Smooth muscle cell (in vitro differentiated cells): Measurements from ENCODE around the gene WNT8B. TPM values are rescaled to one million over a fixed set of nuclear protein-coding genes. Genes with fewer than 3 reads are reported as not detected.

Experiments used
- DNase-seq: peaks from one replicate; lab custom pipeline; 2025; ENCODE audit not compliant: unreplicated experiment; lab: John Stamatoyannopoulos, UW
- H2AFZ ChIP-seq: fragments of 200-600 bp; sonication (generic); 2 replicates; pipeline ENCODE4 v1.6.0; 2016; ENCODE audit warnings: antibody characterized with exemption, low read depth, mild to moderate bottlenecking
- H3F3A ChIP-seq: fragments of 200-600 bp; sonication (generic); 2 replicates; pipeline ENCODE4 v1.6.0; 2017; ENCODE audit warnings: antibody characterized with exemption, low read depth
- H3K27ac ChIP-seq: fragments of 200-600 bp; sonication (generic); 2 replicates; pipeline ENCODE4 v1.5.1; 2016; ENCODE audit warnings: low read depth, mild to moderate bottlenecking
- H3K27me3 ChIP-seq: fragments of 200-600 bp; sonication (generic); 2 replicates; pipeline ENCODE4 v1.6.1; 2016; ENCODE audit warnings: low read depth, mild to moderate bottlenecking
- H3K36me3 ChIP-seq: fragments of 200-600 bp; sonication (generic); 2 replicates; pipeline ENCODE4 v1.5.1; 2016; ENCODE audit warnings: low read depth
- H3K4me1 ChIP-seq: fragments of 200-600 bp; sonication (generic); 2 replicates; pipeline ENCODE4 v1.5.1; 2016; ENCODE audit warnings: low read depth
- H3K4me2 ChIP-seq: fragments of 200-600 bp; sonication (generic); 2 replicates; pipeline ENCODE4 v1.6.0; 2016; ENCODE audit warnings: mild to moderate bottlenecking
- H3K4me3 ChIP-seq: fragments of 200-600 bp; sonication (generic); 2 replicates; pipeline ENCODE4 v1.5.1; 2016; ENCODE audit warnings: mild to moderate bottlenecking
- H3K79me2 ChIP-seq: fragments of 200-600 bp; sonication (generic); 2 replicates; pipeline ENCODE4 v1.6.0; 2016; ENCODE audit warnings: low read depth, mild to moderate bottlenecking
- H3K9ac ChIP-seq: fragments of 200-600 bp; sonication (generic); 2 replicates; pipeline ENCODE4 v1.6.0; 2016; ENCODE audit warnings: low read depth
- H3K9me3 ChIP-seq: fragments of 200-600 bp; sonication (generic); replicated peaks from 2 replicates; pipeline ENCODE4 v1.5.1; 2016; ENCODE audit warnings: low read depth
- H4K20me1 ChIP-seq: fragments of 200-600 bp; sonication (generic); 2 replicates; pipeline ENCODE4 v1.6.0; 2016; ENCODE audit warnings: low read depth
- WGBS: methylation state at CpG from one replicate; pipeline ENCODE4 v1.1.7; 2016; ENCODE audit warnings: low lambda C conversion rate; 5-methylcytosine and 5-hydroxymethylcytosine counted together
- polyA plus RNA-seq: library from polyadenylated mRNA; unstranded; fragments of >200 nt; fragmentation: Nextera tagmentation; extraction: Ambion mirVana; gene quantifications from 2 replicates; pipeline ENCODE4 v1.2.1, GENCODE V29; 2016
- total RNA-seq: library from RNA; depleted of rRNA; stranded (reverse); fragments of >200 nt; gene quantifications from 2 replicates; pipeline ENCODE4 v1.2.3, GENCODE V29; 2014
- TF ChIP-seq, protein P1 (sequence below): fragments of 200-600 bp; sonication (generic); IDR thresholded peaks from 2 replicates; pipeline ENCODE4 v1.5.1; 2017; ENCODE audit warnings: borderline replicate concordance, mild to moderate bottlenecking, antibody characterized with exemption; ENCODE audit not compliant: insufficient read depth, poor library complexity, severe bottlenecking

The WNT8B gene
- total and polyA plus RNA-seq, 2 experiments from 2014 or later = not detected

- H3F3A ChIP-seq = no peaks in the 10 kb centered on the region
- no peak for DNase-seq
- no peak overlapping the region for H3K4me3 ChIP-seq
- no peaks in the 10 kb centered on the region for H3K36me3 ChIP-seq
- H3K79me2 ChIP-seq = no peaks in the 10 kb centered on the region
- H3K27ac ChIP-seq = no peak overlapping the region
- 80% methylated on average over 8 of the region's 8 CpGs for WGBS
- H3K27me3 ChIP-seq = no peaks in the 10 kb centered on the region
- TF ChIP-seq, protein P1, sequence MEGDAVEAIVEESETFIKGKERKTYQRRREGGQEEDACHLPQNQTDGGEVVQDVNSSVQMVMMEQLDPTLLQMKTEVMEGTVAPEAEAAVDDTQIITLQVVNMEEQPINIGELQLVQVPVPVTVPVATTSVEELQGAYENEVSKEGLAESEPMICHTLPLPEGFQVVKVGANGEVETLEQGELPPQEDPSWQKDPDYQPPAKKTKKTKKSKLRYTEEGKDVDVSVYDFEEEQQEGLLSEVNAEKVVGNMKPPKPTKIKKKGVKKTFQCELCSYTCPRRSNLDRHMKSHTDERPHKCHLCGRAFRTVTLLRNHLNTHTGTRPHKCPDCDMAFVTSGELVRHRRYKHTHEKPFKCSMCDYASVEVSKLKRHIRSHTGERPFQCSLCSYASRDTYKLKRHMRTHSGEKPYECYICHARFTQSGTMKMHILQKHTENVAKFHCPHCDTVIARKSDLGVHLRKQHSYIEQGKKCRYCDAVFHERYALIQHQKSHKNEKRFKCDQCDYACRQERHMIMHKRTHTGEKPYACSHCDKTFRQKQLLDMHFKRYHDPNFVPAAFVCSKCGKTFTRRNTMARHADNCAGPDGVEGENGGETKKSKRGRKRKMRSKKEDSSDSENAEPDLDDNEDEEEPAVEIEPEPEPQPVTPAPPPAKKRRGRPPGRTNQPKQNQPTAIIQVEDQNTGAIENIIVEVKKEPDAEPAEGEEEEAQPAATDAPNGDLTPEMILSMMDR = no peak
- H3K9ac ChIP-seq = no peak overlapping the region
- H3K4me1 ChIP-seq = no peaks in the 10 kb centered on the region
- H3K9me3 ChIP-seq = no peaks in the 10 kb centered on the region
- no peak overlapping the region for H3K4me2 ChIP-seq
- no peaks in the 10 kb centered on the region for H4K20me1 ChIP-seq
- H2AFZ ChIP-seq = no peak overlapping the region
Observed at GRCh38 chr10:100509241-100509840, 46.5 kb downstream of the WNT8B start.

GRCh38 chr10:100510533-100511308 lies 47.9 kb downstream of the WNT8B start:
- Histone ChIP-seq H3K9me3 (no peaks in the 10 kb centered on the region), H2AFZ (no peak overlapping the region), H3K27me3 (no peaks in the 10 kb centered on the region), H3K9ac (no peak overlapping the region), H3K27ac (no peak overlapping the region), H3K4me3 (no peak overlapping the region), H3K79me2 (no peaks in the 10 kb centered on the region), H3F3A (no peaks in the 10 kb centered on the region), H3K36me3 (no peaks in the 10 kb centered on the region), H4K20me1 (no peaks in the 10 kb centered on the region), H3K4me2 (no peak overlapping the region), H3K4me1 (no peaks in the 10 kb centered on the region)
- 88% methylated on average over 7 of the region's 7 CpGs for WGBS
- TF ChIP-seq, protein P1 = no peak
- no peak for DNase-seq

GRCh38 chr10:100515612-100516011 lies 52.8 kb downstream of the WNT8B start:
- no peak overlapping the region for H3K4me2 ChIP-seq
- H3K9ac ChIP-seq = no peak overlapping the region
- peaks cover 8% of the 10 kb centered on the region for H4K20me1 ChIP-seq
- H2AFZ ChIP-seq = no peak overlapping the region
- H3K79me2 ChIP-seq = no peaks in the 10 kb centered on the region
- no peaks in the 10 kb centered on the region for H3F3A ChIP-seq
- H3K9me3 ChIP-seq = no peaks in the 10 kb centered on the region
- H3K4me3 ChIP-seq = no peak overlapping the region
- TF ChIP-seq, protein P1 = no peak
- peaks cover 20% of the 10 kb centered on the region for H3K27me3 ChIP-seq
- no peak for DNase-seq
- WGBS = 91% methylated on average over 3 of the region's 3 CpGs
- H3K36me3 ChIP-seq = no peaks in the 10 kb centered on the region
- H3K4me1 ChIP-seq = peaks cover 4% of the 10 kb centered on the region
- no peak overlapping the region for H3K27ac ChIP-seq
